Memory B cell (primary cell): ENCODE data around the gene CLEC2L.
"Not testable (repeated sequence)": the region's sequence is repeated elsewhere in the genome, so short reads cannot be mapped to it uniquely, and the experiment has no call there.

Experiments
- ATAC-seq: fragments of 150-1000 bp; cut with Tn5 transposase; 2 replicates; pipeline ENCODE4 v1.10.0; 2021; ENCODE audit warnings: low read depth, mild to moderate bottlenecking, moderate library complexity
- DNase-seq, 2 donors: peaks; one replicate each; pipeline ENCODE4 v3.0.0; 2022; ENCODE audit warnings: low spot score in 2 of 2
- H3K27ac Mint-ChIP-seq: one replicate; pipeline ENCODE4 v1.8.0; 2022; ENCODE audit warnings: mild to moderate bottlenecking, moderate library complexity, mixed read lengths
- H3K27me3 Mint-ChIP-seq: one replicate; pipeline ENCODE4 v1.8.0; 2022; ENCODE audit warnings: mixed read lengths
- H3K36me3 Mint-ChIP-seq: one replicate; pipeline ENCODE4 v1.8.0; 2022; ENCODE audit warnings: mild to moderate bottlenecking, mixed read lengths
- H3K4me1 Mint-ChIP-seq: one replicate; pipeline ENCODE4 v1.8.0; 2022; ENCODE audit warnings: mixed read lengths
- H3K4me3 Mint-ChIP-seq: one replicate; pipeline ENCODE4 v1.8.0; 2022; ENCODE audit warnings: mild to moderate bottlenecking, moderate library complexity, mixed read lengths
- H3K9me3 Mint-ChIP-seq: one replicate; pipeline ENCODE4 v1.8.0; 2022; ENCODE audit warnings: mixed read lengths

The CLEC2L gene

GRCh38 chr7:139532636-139533155 lies 9.2 kb downstream of the CLEC2L start:
- H3K27ac Mint-ChIP-seq, result no peak overlapping the region
- DNase-seq, result no peak

GRCh38 chr7:139534096-139534495 lies 10.6 kb downstream of the CLEC2L start:
- H3K27ac Mint-ChIP-seq, result no peak overlapping the region
- H3K4me1 Mint-ChIP-seq, result no peaks in the 10 kb centered on the region
- DNase-seq (no peak), ATAC-seq (no peak)
- peaks cover 1% of the 10 kb centered on the region for H3K9me3 Mint-ChIP-seq
- no peak overlapping the region for H3K4me3 Mint-ChIP-seq
- peaks cover 6% of the 10 kb centered on the region for H3K27me3 Mint-ChIP-seq
- no peaks in the 10 kb centered on the region for H3K36me3 Mint-ChIP-seq

More at GRCh38 chr7:139532636-139533155, 9.2 kb downstream of the CLEC2L start:
- Mint-ChIP-seq H3K36me3 (no peaks in the 10 kb centered on the region), H3K4me3 (no peak overlapping the region), H3K4me1 (no peaks in the 10 kb centered on the region), H3K27me3 (peaks cover 10% of the 10 kb centered on the region), H3K9me3 (peaks cover 6% of the 10 kb centered on the region)
- no peak for ATAC-seq

- Mint-ChIP-seq H3K4me1 (no peaks in the 10 kb centered on the region), H3K27ac (no peak overlapping the region), H3K9me3 (peaks cover 1% of the 10 kb centered on the region), H3K27me3 (peaks cover 8% of the 10 kb centered on the region), H3K4me3 (no peak overlapping the region), H3K36me3 (no peaks in the 10 kb centered on the region)
- no peak for DNase-seq
- no peak for ATAC-seq
Measured at GRCh38 chr7:139534966-139535651, 11.6 kb downstream of the CLEC2L start.

GRCh38 chr7:139536152-139536551 lies 12.7 kb downstream of the CLEC2L start:
- no peaks in the 10 kb centered on the region for H3K36me3 Mint-ChIP-seq
- H3K9me3 Mint-ChIP-seq, result peaks cover 1% of the 10 kb centered on the region
- H3K27ac Mint-ChIP-seq, result no peak overlapping the region
- peaks cover 8% of the 10 kb centered on the region for H3K27me3 Mint-ChIP-seq
- ATAC-seq, result no peak
- H3K4me3 Mint-ChIP-seq, result no peak overlapping the region
- no peaks in the 10 kb centered on the region for H3K4me1 Mint-ChIP-seq
- DNase-seq, result no peak

GRCh38 chr7:139538881-139539635 lies 15.6 kb downstream of the CLEC2L start:
- no peaks in the 10 kb centered on the region for H3K9me3 Mint-ChIP-seq
- no peak for ATAC-seq
- H3K36me3 Mint-ChIP-seq, result no peaks in the 10 kb centered on the region
- H3K27me3 Mint-ChIP-seq, result peaks cover 3% of the 10 kb centered on the region
- no peak overlapping the region for H3K4me3 Mint-ChIP-seq
- DNase-seq, result no peak
- no peaks in the 10 kb centered on the region for H3K4me1 Mint-ChIP-seq
- no peak overlapping the region for H3K27ac Mint-ChIP-seq

- DNase-seq, result no peak
- H3K36me3 Mint-ChIP-seq, result no peaks in the 10 kb centered on the region
- H3K9me3 Mint-ChIP-seq, result no peaks in the 10 kb centered on the region
- peaks cover 2% of the 10 kb centered on the region for H3K27me3 Mint-ChIP-seq
- ATAC-seq, result no peak
- no peak overlapping the region for H3K27ac Mint-ChIP-seq
- no peaks in the 10 kb centered on the region for H3K4me1 Mint-ChIP-seq
- no peak overlapping the region for H3K4me3 Mint-ChIP-seq
Measured at GRCh38 chr7:139540203-139540602, 16.7 kb downstream of the CLEC2L start.

- Mint-ChIP-seq H3K4me3 (no peak overlapping the region), H3K9me3 (no peaks in the 10 kb centered on the region), H3K27me3 (peaks cover 2% of the 10 kb centered on the region), H3K27ac (no peak overlapping the region), H3K36me3 (no peaks in the 10 kb centered on the region), H3K4me1 (no peaks in the 10 kb centered on the region)
- no peak for DNase-seq
- ATAC-seq, result no peak
Measured at GRCh38 chr7:139541600-139542307, 18.3 kb downstream of the CLEC2L start.

- Mint-ChIP-seq H3K27ac (no peak overlapping the region), H3K36me3 (no peaks in the 10 kb centered on the region), H3K9me3 (no peaks in the 10 kb centered on the region), H3K4me1 (no peaks in the 10 kb centered on the region), H3K27me3 (peaks cover 2% of the 10 kb centered on the region), H3K4me3 (no peak overlapping the region)
- no peak for ATAC-seq
- no peak for DNase-seq
Measured at GRCh38 chr7:139542308-139543151, 19.0 kb downstream of the CLEC2L start.

- Mint-ChIP-seq H3K36me3 (no peaks in the 10 kb centered on the region), H3K27me3 (peaks cover 2% of the 10 kb centered on the region), H3K27ac (no peak overlapping the region), H3K9me3 (no peaks in the 10 kb centered on the region), H3K4me3 (no peak overlapping the region), H3K4me1 (no peaks in the 10 kb centered on the region)
- ATAC-seq, result no peak
- DNase-seq, result no peak
Measured at GRCh38 chr7:139543801-139544603, 20.5 kb downstream of the CLEC2L start.

- H3K9me3 Mint-ChIP-seq, result no peaks in the 10 kb centered on the region
- no peaks in the 10 kb centered on the region for H3K27me3 Mint-ChIP-seq
- no peaks in the 10 kb centered on the region for H3K4me1 Mint-ChIP-seq
- ATAC-seq (no peak), DNase-seq (no peak)
- H3K4me3 Mint-ChIP-seq, result no peak overlapping the region
- H3K36me3 Mint-ChIP-seq, result no peaks in the 10 kb centered on the region
- H3K27ac Mint-ChIP-seq, result no peak overlapping the region
Measured at GRCh38 chr7:139544645-139545044, 21.2 kb downstream of the CLEC2L start.

GRCh38 chr7:139548302-139549028 lies 25.0 kb downstream of the CLEC2L start:
- ATAC-seq (no peak), DNase-seq (no peak)
- Mint-ChIP-seq H3K4me1 (no peaks in the 10 kb centered on the region), H3K27me3 (no peaks in the 10 kb centered on the region), H3K36me3 (no peaks in the 10 kb centered on the region), H3K4me3 (no peak overlapping the region), H3K9me3 (no peaks in the 10 kb centered on the region), H3K27ac (no peak overlapping the region)

- H3K36me3 Mint-ChIP-seq, H3K4me3 Mint-ChIP-seq, H3K27me3 Mint-ChIP-seq, H3K4me1 Mint-ChIP-seq, H3K9me3 Mint-ChIP-seq, DNase-seq, H3K27ac Mint-ChIP-seq, ATAC-seq: not testable (repeated sequence)
Measured at GRCh38 chr7:139553991-139554700, 30.7 kb downstream of the CLEC2L start.
